ENCODE measurements around the gene KRT72.

The KRT72 gene

DNA sequence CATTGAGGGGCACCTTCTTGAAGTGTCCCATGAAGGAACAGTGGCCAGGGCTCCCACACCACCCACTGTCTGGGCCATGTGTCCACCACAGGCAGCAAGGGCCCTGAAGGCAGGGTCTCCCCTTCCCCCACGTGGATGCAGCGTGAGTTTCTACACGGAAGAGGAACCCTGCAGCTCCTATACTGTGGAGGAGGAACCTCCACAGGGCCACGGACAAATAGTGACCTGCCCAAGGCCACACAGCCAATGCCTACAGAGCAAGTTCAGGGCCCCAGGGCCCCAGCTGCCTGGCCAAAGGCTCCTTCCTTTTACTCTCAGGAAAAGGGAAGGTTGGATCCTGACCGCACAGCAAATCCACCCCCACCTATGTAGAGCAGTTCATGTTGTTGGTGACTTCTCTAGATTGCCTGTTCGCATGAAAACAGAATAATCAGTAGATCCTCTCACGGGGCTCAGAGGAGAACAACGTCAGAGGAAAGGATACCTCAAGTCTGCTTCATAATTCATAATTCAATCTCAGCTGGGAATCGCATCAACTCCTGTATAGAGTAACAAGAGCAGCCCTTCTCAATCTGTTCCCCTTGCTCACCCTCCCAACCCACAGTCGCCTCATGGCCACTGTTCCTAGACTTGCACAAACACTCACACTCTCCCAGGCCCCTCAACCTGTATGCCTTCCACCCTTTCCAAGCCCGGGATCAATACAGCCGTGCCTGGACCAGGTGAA, 28.2 kb upstream of the KRT72 start:
- no peak for DNase-seq

GRCh38 chr12:52628841-52629240, 27.6 kb upstream of the KRT72 start:
- no peak for DNase-seq

GRCh38 chr12:52628111-52628507, 26.8 kb upstream of the KRT72 start:
- no peak for DNase-seq

GRCh38 chr12:52627395-52628110, 26.3 kb upstream of the KRT72 start:
- DNase-seq: no peak

DNA sequence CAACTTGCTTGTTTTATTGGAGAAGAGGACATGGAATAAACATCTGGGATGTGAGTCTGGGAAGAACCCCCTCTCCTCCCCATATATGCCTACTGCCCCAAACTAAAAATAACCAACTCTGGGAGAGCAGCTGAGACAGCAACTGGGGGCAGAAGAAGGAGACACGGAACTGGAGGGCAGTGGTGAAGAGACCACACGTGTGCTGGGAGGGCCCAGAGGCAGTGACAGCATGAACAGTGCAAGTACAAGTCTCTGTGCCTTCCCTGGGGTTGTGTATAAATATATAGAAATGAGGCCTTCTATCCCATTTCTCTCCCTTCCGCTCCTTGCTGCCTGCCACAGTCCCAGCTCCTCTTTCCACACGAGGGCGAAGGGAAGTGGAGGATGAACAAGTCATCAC, 21.1 kb upstream of the KRT72 start:
- no peak for DNase-seq

GRCh38 chr12:52618866-52619265, 17.6 kb upstream of the KRT72 start:
- no peak for DNase-seq

DNA sequence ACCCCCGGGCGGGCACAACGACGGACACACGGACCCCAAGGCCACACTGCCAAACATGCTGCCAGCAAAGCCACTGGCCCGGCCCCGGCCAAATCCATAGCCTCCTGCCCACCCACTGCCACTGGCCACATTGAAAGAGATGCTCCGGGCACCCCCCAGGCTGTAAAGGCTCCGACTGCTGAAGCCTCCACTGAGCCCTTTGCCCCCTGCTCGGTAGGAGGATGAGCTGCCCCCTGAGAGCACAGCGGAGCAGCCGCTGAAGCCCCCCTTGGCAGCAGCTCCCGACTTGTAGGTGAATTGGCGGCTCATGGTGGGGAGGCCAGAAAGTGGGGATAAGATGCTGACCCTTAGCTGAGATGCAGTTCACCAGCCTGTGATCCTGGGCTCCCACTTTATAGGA, 17.0 kb upstream of the KRT72 start, which contains the start of gene KRT73:
KRT73 (minus strand) TSS at position 344 of the 400 bp plus-strand sequence; CDS start at position 309, 35 bp downstream.
- no peak for DNase-seq

DNA sequence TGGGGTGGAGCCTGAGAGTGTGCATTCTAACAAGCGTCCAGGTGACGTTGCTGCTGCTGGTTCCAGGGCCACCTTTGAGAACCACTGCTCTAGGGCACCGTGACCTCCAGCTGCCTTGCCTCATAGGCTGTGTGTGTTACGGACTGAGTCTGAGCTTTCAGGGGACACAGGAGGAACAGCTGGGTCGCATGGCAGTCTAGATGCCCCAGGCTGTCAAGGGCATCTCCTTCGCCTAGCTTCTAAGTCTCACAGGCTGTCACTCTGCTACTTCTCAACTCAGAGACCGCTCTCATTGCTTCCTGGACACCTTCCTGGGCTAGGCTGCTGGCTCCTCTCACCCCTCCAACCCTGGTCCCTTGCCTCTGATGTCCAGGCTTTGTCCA, 16.1 kb upstream of the KRT72 start:
- no peak for DNase-seq

DNA sequence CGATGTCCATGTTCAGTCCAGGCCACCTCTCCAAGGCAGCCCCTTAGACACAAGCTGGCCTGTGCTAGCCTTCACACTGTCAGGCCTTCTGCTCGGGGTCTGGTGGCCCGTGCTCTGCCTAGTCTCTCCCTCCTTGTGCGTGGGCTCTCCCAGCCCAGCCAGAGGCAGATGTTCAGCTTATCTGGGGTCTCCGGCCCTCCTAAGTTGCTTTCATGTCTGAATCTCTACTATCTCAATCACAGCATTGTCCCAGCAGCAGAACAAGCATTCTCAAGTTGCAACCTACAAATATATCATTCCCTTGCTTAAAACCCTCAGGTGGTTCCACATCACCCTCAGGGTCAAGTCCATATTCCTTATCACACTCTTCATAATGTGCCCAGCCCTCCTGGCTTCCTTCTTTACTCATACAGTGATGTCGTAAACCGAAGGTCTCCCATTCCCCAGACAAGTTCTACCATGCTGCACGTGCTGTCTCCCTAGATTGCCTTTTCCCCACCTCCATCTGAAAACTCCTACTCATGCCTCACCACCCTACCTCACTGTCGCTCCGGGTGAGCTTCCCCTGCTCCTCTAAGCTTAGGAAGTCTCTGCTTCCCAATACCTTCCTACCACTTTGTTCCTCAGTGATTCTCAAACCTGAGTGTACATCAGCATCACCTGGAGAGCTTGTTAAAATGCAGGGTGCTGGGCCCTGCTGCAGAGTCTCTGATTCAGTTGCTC, 15.6 kb upstream of the KRT72 start:
- no peak for DNase-seq

GRCh38 chr12:52615912-52616311, 14.6 kb upstream of the KRT72 start:
- no peak for DNase-seq

- DNase-seq: peak; percentile 8
Measured at GRCh38 chr12:52615208-52615868, 14.1 kb upstream of the KRT72 start.

- no peak for DNase-seq
Measured at GRCh38 chr12:52614381-52615207, 13.3 kb upstream of the KRT72 start.

DNA sequence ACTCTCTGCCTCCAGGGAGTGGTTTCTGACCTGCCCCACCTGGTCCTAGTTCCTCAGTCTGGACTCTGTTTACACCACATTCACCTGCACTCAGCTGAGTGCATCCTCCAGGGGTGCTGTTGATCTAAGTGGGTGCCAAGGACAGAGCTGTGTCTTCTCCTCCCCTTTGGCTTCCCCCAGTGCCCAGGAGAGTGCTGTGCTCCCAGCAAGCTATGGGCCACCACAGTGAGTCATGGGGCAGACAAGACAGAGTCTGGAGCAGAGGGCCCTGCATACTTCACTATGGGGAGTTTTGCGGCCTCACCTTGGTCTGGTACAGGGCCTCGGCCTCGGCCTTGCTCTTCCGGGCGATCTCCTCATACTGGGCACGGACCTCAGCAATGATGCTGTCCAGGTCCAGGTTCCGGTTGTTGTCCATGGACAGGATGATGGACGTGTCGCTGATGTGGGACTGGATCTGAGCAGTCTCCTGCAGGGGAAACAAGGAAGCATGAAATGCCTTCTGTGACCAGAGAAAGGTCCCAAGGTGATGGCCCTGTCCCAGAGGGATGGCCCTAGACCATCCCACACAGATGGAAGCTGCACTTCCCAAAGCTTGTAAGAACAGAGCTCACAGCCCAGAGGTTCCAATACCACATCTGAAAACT, 12.2 kb upstream of the KRT72 start:
- DNase-seq: no peak

DNA sequence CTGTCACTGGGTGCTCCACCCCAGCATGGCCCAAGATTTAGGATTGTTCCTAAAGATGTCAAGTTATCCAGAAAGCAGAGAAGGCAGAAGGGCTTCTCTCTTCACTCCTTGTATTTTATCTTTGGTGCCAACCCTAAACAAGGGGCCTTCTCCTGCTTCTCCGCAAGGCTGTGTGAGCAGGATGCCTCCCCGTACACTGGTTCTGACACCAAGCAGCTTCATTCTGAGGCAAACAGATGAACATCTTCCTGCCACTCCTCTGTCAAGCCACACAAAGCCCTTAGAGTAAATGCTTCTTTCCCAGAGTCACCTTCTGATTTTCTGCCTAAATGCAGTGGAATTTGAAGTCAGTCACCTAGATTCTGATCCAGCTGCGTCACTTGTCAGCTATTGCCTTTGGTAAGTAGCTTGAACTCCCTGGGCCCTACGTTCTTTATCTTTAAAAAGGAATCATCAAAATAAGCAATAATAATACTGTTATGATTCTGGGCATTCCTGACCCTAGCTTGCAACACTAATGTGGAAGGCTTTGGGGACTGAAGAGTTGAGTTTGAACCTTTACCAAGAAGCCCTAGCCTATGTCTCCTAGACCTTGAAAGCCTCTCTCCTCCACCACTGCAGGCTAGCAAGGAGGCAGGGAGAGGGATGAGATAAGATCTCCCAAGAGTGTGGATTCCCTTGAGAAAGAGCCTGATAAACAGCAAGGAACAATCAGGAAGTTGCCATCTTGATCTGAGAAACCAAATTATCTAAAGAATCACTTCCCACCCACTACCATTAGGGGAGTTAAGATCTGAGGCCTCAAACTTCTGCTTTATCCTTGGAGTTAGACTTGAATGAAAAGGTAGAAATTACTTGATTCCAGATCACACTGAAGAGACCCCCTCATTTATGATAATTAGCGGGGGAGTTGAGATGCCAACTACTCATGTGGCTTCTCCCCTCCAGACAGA, 11.4 kb upstream of the KRT72 start:
- DNase-seq: no peak

DNA sequence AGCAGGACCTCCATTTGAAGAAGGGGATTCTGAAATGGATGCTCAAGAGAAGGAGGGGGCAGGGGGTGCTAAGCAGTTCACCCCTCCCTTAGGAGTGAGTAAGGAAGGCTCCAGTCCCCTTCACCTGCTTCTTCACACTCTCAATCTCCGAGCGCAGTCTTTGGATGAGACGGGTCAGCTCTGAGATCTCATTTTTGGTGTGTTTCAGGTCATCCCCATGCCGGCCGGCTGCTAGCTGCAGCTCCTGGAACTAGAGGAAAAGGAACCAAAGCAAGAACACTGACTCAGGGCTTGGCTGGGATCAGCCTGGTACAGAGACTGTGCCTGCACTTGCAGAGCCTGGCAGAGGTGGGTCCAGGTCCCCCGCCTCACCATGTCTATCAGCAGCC, 9.8 kb upstream of the KRT72 start:
- DNase-seq: no peak

- DNase-seq: no peak
Measured at GRCh38 chr12:52608826-52609630, 7.8 kb upstream of the KRT72 start.

GRCh38 chr12:52608161-52608560, 6.9 kb upstream of the KRT72 start:
- no peak for DNase-seq

GRCh38 chr12:52607314-52607713, 6.1 kb upstream of the KRT72 start:
- DNase-seq: no peak

DNA sequence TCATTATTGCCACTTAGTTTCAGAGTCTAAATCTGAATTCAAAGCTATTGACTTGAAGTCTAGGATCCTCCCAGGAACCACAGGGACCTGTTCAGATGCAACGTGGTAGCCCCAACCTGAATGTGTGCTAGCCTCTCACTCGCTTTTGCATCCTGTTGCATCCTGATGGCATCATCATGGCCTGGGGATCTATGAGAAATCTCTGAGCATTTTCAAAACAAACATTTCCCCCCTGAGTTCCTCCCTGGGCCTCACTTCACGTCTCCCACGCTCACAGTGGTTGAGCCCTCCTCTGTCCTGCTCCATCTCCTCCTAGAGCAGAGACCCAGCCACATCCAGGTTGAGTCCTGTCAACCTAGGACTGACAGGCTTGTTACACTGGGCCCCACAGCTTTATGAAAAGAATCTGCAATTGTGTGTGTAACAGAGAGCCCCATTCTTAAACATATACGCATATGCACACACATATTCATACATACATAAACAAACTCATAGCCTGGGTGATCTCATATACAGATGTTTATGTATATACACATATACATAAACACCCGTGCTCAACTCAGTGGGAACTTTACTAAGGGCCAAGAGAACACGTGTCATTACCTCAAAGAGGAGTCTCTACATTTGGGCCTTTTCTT, 5.4 kb upstream of the KRT72 start:
- no peak for DNase-seq
